ENCODE data around the gene VWA7. TPM values are rescaled to one million over a fixed set of nuclear protein-coding genes. Genes with fewer than 3 reads are reported as not detected.

VWA7 gene
- total RNA-seq, 2 experiments from 2014 or later: 5.2 to 5.4 TPM

GRCh38 chr6:31720196-31720770 lies 56.8 kb downstream of the VWA7 start:
- no peak for DNase-seq
- ChIA-PET CTCF (interaction anchor here (0.5 to 1.1 kb wide), 3 partner anchors 9 to 75 kb away, joined by 3 to 4 read pairs (median 3); partner anchors contain the start of genes DDAH2 and MSH5), POLR2A (interaction anchor here (0.6 kb wide), 1 partner anchor 1186 kb away, joined by 3 read pairs; no protein-coding TSS in a partner anchor)
- H3K27ac Mint-ChIP-seq: no peak overlapping the region
- H3K27me3 Mint-ChIP-seq: peaks cover 2% of the 10 kb centered on the region
- no peaks in the 10 kb centered on the region for H3K9me3 Mint-ChIP-seq
- no peak overlapping the region for H3K4me3 Mint-ChIP-seq
- H3K4me1 Mint-ChIP-seq: peaks cover 13% of the 10 kb centered on the region
- H3K36me3 Mint-ChIP-seq (ENCODE audit: low read depth): no peaks in the 10 kb centered on the region

GRCh38 chr6:31719001-31719400 lies 58.1 kb downstream of the VWA7 start:
- H3K27ac Mint-ChIP-seq: peak overlapping the region; percentile 61
- peaks cover 3% of the 10 kb centered on the region for H3K27me3 Mint-ChIP-seq
- no peaks in the 10 kb centered on the region for H3K9me3 Mint-ChIP-seq
- ChIA-PET CTCF (interaction anchor here (1.5 kb wide), 1 partner anchor 11 kb away, joined by 4 read pairs; no protein-coding TSS in a partner anchor), POLR2A (no interaction called here)
- no peak overlapping the region for H3K4me3 Mint-ChIP-seq
- peaks cover 8% of the 10 kb centered on the region for H3K4me1 Mint-ChIP-seq
- no peaks in the 10 kb centered on the region for H3K36me3 Mint-ChIP-seq (ENCODE audit: low read depth)
- no peak for DNase-seq

DNA sequence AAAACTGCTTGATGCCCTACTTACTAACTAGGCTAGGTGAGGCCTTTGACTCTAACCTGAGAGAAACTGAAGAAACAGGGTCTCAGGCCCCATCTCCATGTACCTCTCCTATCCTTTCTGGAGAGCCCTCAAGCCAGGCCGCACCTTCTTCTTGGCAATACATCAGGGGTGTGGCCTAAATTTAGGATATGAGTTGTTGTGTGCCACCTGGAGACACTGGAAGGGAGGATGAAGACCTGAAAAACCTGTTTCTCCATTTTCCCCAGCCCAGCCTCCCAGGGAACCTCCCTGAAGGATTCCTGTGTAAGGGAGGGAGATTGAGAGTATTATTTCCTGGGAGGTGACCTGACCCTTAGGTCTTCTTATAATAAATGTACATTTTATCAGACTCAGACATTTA lies 58.9 kb downstream of the VWA7 start:
- Mint-ChIP-seq H3K9me3 (no peaks in the 10 kb centered on the region), H3K27ac (no peak overlapping the region), H3K36me3 (ENCODE audit: low read depth) (no peaks in the 10 kb centered on the region), H3K4me3 (no peak overlapping the region), H3K27me3 (peaks cover 4% of the 10 kb centered on the region), H3K4me1 (peaks cover 6% of the 10 kb centered on the region)
- no peak for DNase-seq
- ChIA-PET CTCF (interaction anchor here (1.5 kb wide), 1 partner anchor 12 kb away, joined by 4 read pairs; no protein-coding TSS in a partner anchor), POLR2A (interaction anchor here (0.6 kb wide), 1 partner anchor 119 kb away, joined by 3 read pairs; no protein-coding TSS in a partner anchor)

DNA sequence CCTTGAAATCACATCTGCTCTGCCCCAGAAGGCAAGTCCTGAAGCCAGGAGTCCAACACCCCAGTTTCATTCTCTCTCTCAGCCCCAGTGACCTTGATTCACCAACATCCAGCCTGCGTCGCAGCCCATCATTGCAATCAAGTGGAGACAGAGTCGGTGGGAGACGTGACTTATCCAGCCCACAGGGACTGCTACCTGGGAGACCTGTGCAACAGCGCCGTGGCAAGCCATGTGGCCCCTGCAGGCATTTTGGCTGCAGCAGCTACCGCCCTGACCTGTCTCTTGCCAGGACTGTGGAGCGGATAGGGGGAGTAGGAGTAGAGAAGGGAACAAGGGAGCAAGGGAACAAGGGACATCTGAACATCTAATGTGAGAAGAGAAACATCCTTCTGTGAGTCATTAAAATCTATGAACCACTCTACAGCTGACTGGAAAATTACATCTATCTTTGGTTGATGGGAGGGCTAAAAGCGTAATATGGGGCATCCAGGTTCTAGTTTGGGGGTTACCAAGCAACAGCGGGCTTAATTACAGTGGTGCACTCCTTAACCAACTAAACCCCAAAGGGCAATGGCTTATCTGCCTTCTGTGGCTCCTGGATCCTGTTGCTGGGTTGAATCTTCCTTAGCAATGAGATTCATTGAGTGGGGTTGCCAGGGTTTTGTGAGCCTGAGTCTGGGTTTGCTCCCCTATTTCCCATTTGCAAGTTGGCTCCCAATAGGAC lies 59.5 kb downstream of the VWA7 start:
- H3K4me3 Mint-ChIP-seq: no peak overlapping the region
- peaks cover 7% of the 10 kb centered on the region for H3K27me3 Mint-ChIP-seq
- ChIA-PET CTCF (no interaction called here), POLR2A (interaction anchor here (0.6 kb wide), 1 partner anchor 119 kb away, joined by 3 read pairs; no protein-coding TSS in a partner anchor)
- no peaks in the 10 kb centered on the region for H3K9me3 Mint-ChIP-seq
- H3K27ac Mint-ChIP-seq: no peak overlapping the region
- peaks cover 4% of the 10 kb centered on the region for H3K4me1 Mint-ChIP-seq
- no peak for DNase-seq
- no peaks in the 10 kb centered on the region for H3K36me3 Mint-ChIP-seq (ENCODE audit: low read depth)

Other genes with a start within 250 kb of the VWA7 start
- gene MCCD1, start 248.4 kb downstream of the VWA7 start, total RNA-seq: not detected
- 100 to 1,000 TPM; 420 to 442 TPM for gene DDX39B, start 235.3 kb downstream of the VWA7 start, total RNA-seq
- gene ATP6V1G2, start 230.7 kb downstream of the VWA7 start, total RNA-seq: 1 to 10 TPM; 3.6 to 3.7 TPM
- 10 to 100 TPM; 15.8 to 16.0 TPM for gene NFKBIL1, start 229.7 kb downstream of the VWA7 start, total RNA-seq
- 10 to 100 TPM; 20.9 to 27.0 TPM for gene LTA, start 205.0 kb downstream of the VWA7 start, total RNA-seq
- 10 to 100 TPM; 46.5 to 47.1 TPM for gene TNF, start 201.8 kb downstream of the VWA7 start, total RNA-seq
- 100 to 1,000 TPM; 585 to 747 TPM for gene LTB, start 194.9 kb downstream of the VWA7 start, total RNA-seq
- gene LST1, start 191.1 kb downstream of the VWA7 start, total RNA-seq: 10 to 100 TPM; 33.3 to 36.8 TPM
- 10 to 100 TPM; 20.0 to 23.8 TPM for gene NCR3, start 184.3 kb downstream of the VWA7 start, total RNA-seq
- gene AIF1, start 162.1 kb downstream of the VWA7 start, total RNA-seq: 10 to 100 TPM; 48.0 to 54.2 TPM
- gene PRRC2A, start 156.6 kb downstream of the VWA7 start, total RNA-seq: 100 to 1,000 TPM; 240 to 246 TPM
- 100 to 1,000 TPM; 268 to 286 TPM for gene BAG6, start 124.7 kb downstream of the VWA7 start, total RNA-seq
- 1 to 10 TPM; 3.9 to 4.5 TPM for gene APOM, start 121.4 kb downstream of the VWA7 start, total RNA-seq
- gene C6orf47, start 116.5 kb downstream of the VWA7 start, total RNA-seq: 10 to 100 TPM; 20.2 to 20.9 TPM
- 10 to 100 TPM; 34.4 to 42.9 TPM for gene GPANK1, start 112.3 kb downstream of the VWA7 start, total RNA-seq
- gene CSNK2B, start 111.2 kb downstream of the VWA7 start, total RNA-seq: 100 to 1,000 TPM; 218 to 273 TPM
- gene LY6G5B, start 107.4 kb downstream of the VWA7 start, total RNA-seq: 10 to 100 TPM; 26.0 to 27.4 TPM
- gene LY6G5C, start 96.3 kb downstream of the VWA7 start, total RNA-seq: 1 to 10 TPM; 1.7 to 2.1 TPM
- 10 to 100 TPM; 47.2 to 54.1 TPM for gene ABHD16A, start 74.0 kb downstream of the VWA7 start, total RNA-seq
- not detected for gene LY6G6F, start 70.5 kb downstream of the VWA7 start, total RNA-seq
- not detected for gene LY6G6D, start 62.0 kb downstream of the VWA7 start, total RNA-seq
- not detected for gene LY6G6C, start 55.6 kb downstream of the VWA7 start, total RNA-seq
- under 1 TPM; 0.15 to 0.19 TPM for gene MPIG6B, start 54.0 kb downstream of the VWA7 start, total RNA-seq
- gene DDAH2, start 48.0 kb downstream of the VWA7 start, total RNA-seq: 10 to 100 TPM; 13.3 to 15.4 TPM
- 100 to 1,000 TPM; 525 to 561 TPM for gene CLIC1, start 40.8 kb downstream of the VWA7 start, total RNA-seq
- 10 to 100 TPM; 56.1 to 58.0 TPM for gene MSH5, start 37.3 kb downstream of the VWA7 start, total RNA-seq
- gene SAPCD1, start 14.7 kb downstream of the VWA7 start, total RNA-seq: 10 to 100 TPM in 1 of 2 experiments, 1 to 10 TPM in 1; 9.8 to 12.0 TPM
- gene VARS1, start 18.4 kb upstream of the VWA7 start, total RNA-seq: 100 to 1,000 TPM in 1 of 2 experiments, 10 to 100 TPM in 1; 85.0 to 100 TPM
- gene LSM2, start 29.6 kb upstream of the VWA7 start, total RNA-seq: 100 to 1,000 TPM; 103 to 109 TPM
- gene HSPA1L, start 38.0 kb upstream of the VWA7 start, total RNA-seq: 1 to 10 TPM; 3.3 to 3.5 TPM
- 10 to 100 TPM; 89.8 to 92.7 TPM for gene HSPA1A, start 38.2 kb upstream of the VWA7 start, total RNA-seq
- 10 to 100 TPM; 44.0 to 47.2 TPM for gene HSPA1B, start 50.4 kb upstream of the VWA7 start, total RNA-seq
- gene NEU1, start 85.5 kb upstream of the VWA7 start, total RNA-seq: 10 to 100 TPM; 16.7 to 17.0 TPM
- under 1 TPM in 1 of 2 experiments, not detected in 1; 0.15 TPM for gene SLC44A4, start 101.7 kb upstream of the VWA7 start, total RNA-seq
- 10 to 100 TPM; 70.4 to 71.6 TPM for gene EHMT2, start 120.4 kb upstream of the VWA7 start, total RNA-seq
- gene ZBTB12, start 124.8 kb upstream of the VWA7 start, total RNA-seq: 1 to 10 TPM; 1.3 to 1.8 TPM
- 1 to 10 TPM in 1 of 2 experiments, under 1 TPM in 1; 0.57 to 1.3 TPM for gene C2, start 150.4 kb upstream of the VWA7 start, total RNA-seq
- gene CFB, start 168.8 kb upstream of the VWA7 start, total RNA-seq: under 1 TPM in 1 of 2 experiments, not detected in 1; 0.37 TPM
- gene NELFE, start 181.6 kb upstream of the VWA7 start, total RNA-seq: 10 to 100 TPM; 65.2 to 72.3 TPM
- 100 to 1,000 TPM in 1 of 2 experiments, 10 to 100 TPM in 1; 88.0 to 101 TPM for gene SKIC2, start 181.8 kb upstream of the VWA7 start, total RNA-seq
- 10 to 100 TPM; 20.4 to 21.8 TPM for gene DXO, start 194.8 kb upstream of the VWA7 start, total RNA-seq
- 1 to 10 TPM; 3.0 to 4.2 TPM for gene C4A, start 204.7 kb upstream of the VWA7 start, total RNA-seq
- 1 to 10 TPM; 2.0 to 2.2 TPM for gene C4B, start 237.5 kb upstream of the VWA7 start, total RNA-seq

All from activated CD4-positive, alpha-beta T cell treated with anti-CD3 and anti-CD28 coated beads, Interleukin-2, amount 10 ng/mL, durations not matched to agents 7 days and 5 days (primary cell).